HepG2 (cell line): ENCODE data around the gene CTNNBL1. TPM values are rescaled to one million over a fixed set of nuclear protein-coding genes. Genes with fewer than 3 reads are reported as not detected.

Experiments used
- KIAA2018 ChIP-seq: sonication (generic); formaldehyde crosslinking; IDR thresholded peaks from 2 replicates; pipeline ENCODE4 v1.5.0; 2020; ENCODE audit warnings: mild to moderate bottlenecking, missing genetic modification reagents, borderline replicate concordance
- ZNF280B ChIP-seq: sonication (generic); formaldehyde crosslinking; IDR thresholded peaks from 2 replicates; pipeline ENCODE4 v1.5.0; 2020; ENCODE audit warnings: missing genetic modification reagents, mild to moderate bottlenecking, borderline replicate concordance
- polyA plus RNA-seq, 8 experiments: library from polyadenylated mRNA; depleted of rRNA in 3 of 8; stranded (reverse) in 7 of 8; unstranded in 1 of 8; fragments of >200 nt; fragmentation: Illumina TruSeq in 4 of 8; extraction: Trizol in 4 of 8; gene quantifications; 2 replicates each; pipeline versions ENCODE4 v1.2.1 to v1.2.3, GENCODE V29; 2011 to 2016; ENCODE audit warnings: low read depth in 4 of 8, missing spikeins in 1 of 8, mixed read lengths in 1 of 8; ENCODE audit not compliant: insufficient read depth in 1 of 8
- total RNA-seq, 5 experiments: library from RNA; depleted of rRNA; stranded (reverse); fragments of >200 nt; fragmentation: Illumina TruSeq; extraction: Trizol; gene quantifications; 2 replicates each; pipeline ENCODE4 v1.2.3, GENCODE V29; 2016; ENCODE audit warnings: low read depth in 1 of 5

The CTNNBL1 gene
- total and polyA plus RNA-seq, 2 of the 13 experiments (the other 11 are each of a cell fraction or from before 2014, with no cell fraction given): 49.3 to 94.6 TPM

- TF ChIP-seq KIAA2018 (no peak), ZNF280B (CRISPR knock-in tag) (0 out of 2 replicates have a peak, but pooled peaks have one; percentile 19)
Observed at GRCh38 chr20:37845241-37845681, 151.4 kb downstream of the CTNNBL1 start (continued).
